Lower leg skin (tissue), 3 donors: ENCODE data around the gene CHL1.

ENCODE experiments used
- CTCF ChIP-seq, 3 donors: fragments of 450-650 bp; IDR thresholded peaks; one replicate each; pipeline ENCODE4 v1.5.1; 2016; ENCODE audit warnings: antibody characterized with exemption in 3 of 3, mild to moderate bottlenecking in 3 of 3, moderate library complexity in 2 of 3
- POLR2A ChIP-seq, 2 donors: fragments of 450-650 bp; IDR thresholded peaks; one replicate each; pipeline ENCODE4 v1.6.1; 2016 to 2017; ENCODE audit warnings: antibody characterized with exemption in 2 of 2, mild to moderate bottlenecking in 1 of 2, moderate library complexity in 1 of 2

GRCh38 chr3:151614-152189 lies 44.9 kb upstream of the CHL1 start:
- TF ChIP-seq CTCF (IDR thresholded peaks at IDR 0.05) (no peak), POLR2A (IDR thresholded peaks at IDR 0.05) (no peak)
